ENCODE data around the gene PRKRIP1. TPM values are rescaled to one million over a fixed set of nuclear protein-coding genes. Genes with fewer than 3 reads are reported as not detected.
A peak's percentile ranks its signal among the peaks of the same experiment; 100 is the strongest.
"Not testable (repeated sequence)": the region's sequence is repeated elsewhere in the genome, so short reads cannot be mapped to it uniquely, and the experiment has no call there.

PRKRIP1 gene
- total RNA-seq (10 to 100 TPM; 21.4 to 29.2 TPM), polyA plus RNA-seq (10 to 100 TPM; 14.6 to 25.7 TPM)
- long read RNA-seq, donor 1, transcript PRKRIP1-201 (6 exons, 2,159 nt) = major isoform, 10 of 164 reads
- long read RNA-seq, donor 1, partial matches to known transcripts = 148 of 164 reads
- long read RNA-seq, donor 1, other reads (novel, unspliced or antisense) = 0 of 164 reads
- long read RNA-seq, donor 2, partial matches to known transcripts = 16 of 17 reads
- long read RNA-seq, donor 2, other reads (novel, unspliced or antisense) = 0 of 17 reads
- long read RNA-seq, donor 3, partial matches to known transcripts = 26 of 123 reads
- long read RNA-seq, donor 3, other reads (novel, unspliced or antisense) = 94 of 123 reads
- long read RNA-seq, donor 4, partial matches to known transcripts = 0 of 5 reads
- long read RNA-seq, donor 4, other reads (novel, unspliced or antisense) = 0 of 5 reads
- long read RNA-seq, donor 5, transcript PRKRIP1-201 (6 exons, 2,159 nt) = major isoform, 6 of 267 reads
- long read RNA-seq, donor 5, partial matches to known transcripts = 226 of 267 reads
- long read RNA-seq, donor 5, other reads (novel, unspliced or antisense) = 32 of 267 reads

- ATAC-seq (ENCODE audit: insufficient read depth, low FRiP score) (peak; percentile 94), DNase-seq (peak; percentile 93 to 97 (median 96))
- no peaks in the 10 kb centered on the region for H3K9me3 ChIP-seq (ENCODE audit: control insufficient read depth in 4 of 4, insufficient read depth in 3 of 4, low read length in 3 of 4)
- WGBS, 2 donors = 0% methylated on average over 56 to 57 of the region's 59 CpGs
- H3K27me3 ChIP-seq (ENCODE audit: control insufficient read depth in 3 of 3, insufficient read depth in 3 of 3, low read length in 2 of 3) = no peaks in the 10 kb centered on the region
- H3K27ac ChIP-seq (ENCODE audit: low read depth in 1 of 2, low read length in 1 of 2) = peak within 1 kb of the TSS; percentile 45 to 87
- peaks cover 8 to 25% (median 14%) of the 10 kb centered on the region in 4 donors for H3K36me3 ChIP-seq (ENCODE audit: control insufficient read depth in 4 of 4, insufficient read depth in 4 of 4, low read length in 4 of 4)
- TF ChIP-seq CTCF (IDR thresholded peaks at IDR 0.05; ENCODE audit: control extremely low read depth, extremely low read depth) = no peak
- H3K4me3 ChIP-seq = peak within 1 kb of the TSS; percentile 67
- peaks cover 0 to 12% (median 0%) of the 10 kb centered on the region in 5 donors for H3K4me1 ChIP-seq (ENCODE audit: control insufficient read depth in 5 of 5, insufficient read depth in 5 of 5, low read length in 5 of 5)
- peak within 1 kb of the TSS; percentile 82 to 90 for H3K9ac ChIP-seq (ENCODE audit: insufficient read depth in 1 of 2, low read length in 2 of 2)
These were observed at the start of gene PRKRIP1 for GRCh38 chr7:102395873-102396709. Gene PRKRIP1, plus strand, starts transcription at chr7:102396363. Its CDS starts 49 bp downstream, at chr7:102396412.

- ATAC-seq (ENCODE audit: insufficient read depth, low FRiP score); H3K27me3 ChIP-seq (ENCODE audit: control insufficient read depth in 3 of 3, insufficient read depth in 3 of 3, low read length in 2 of 3); H3K27ac ChIP-seq (ENCODE audit: low read depth in 1 of 2, low read length in 1 of 2); H3K9me3 ChIP-seq (ENCODE audit: control insufficient read depth in 4 of 4, insufficient read depth in 3 of 4, low read length in 3 of 4); H3K9ac ChIP-seq (ENCODE audit: insufficient read depth in 1 of 2, low read length in 2 of 2); H3K4me3 ChIP-seq; H3K36me3 ChIP-seq (ENCODE audit: control insufficient read depth in 4 of 4, insufficient read depth in 4 of 4, low read length in 4 of 4); DNase-seq; H3K4me1 ChIP-seq (ENCODE audit: control insufficient read depth in 5 of 5, insufficient read depth in 5 of 5, low read length in 5 of 5): not testable (repeated sequence)
- WGBS, 2 donors = 87 to 88% methylated on average over 2 of the region's 6 CpGs
These were observed 49.2 kb upstream of the PRKRIP1 start for GRCh38 chr7:102346983-102347382.

- H3K9ac ChIP-seq (ENCODE audit: insufficient read depth in 1 of 2, low read length in 2 of 2); DNase-seq; H3K9me3 ChIP-seq (ENCODE audit: control insufficient read depth in 4 of 4, insufficient read depth in 3 of 4, low read length in 3 of 4); ATAC-seq (ENCODE audit: insufficient read depth, low FRiP score); H3K4me3 ChIP-seq; H3K36me3 ChIP-seq (ENCODE audit: control insufficient read depth in 4 of 4, insufficient read depth in 4 of 4, low read length in 4 of 4); H3K27ac ChIP-seq (ENCODE audit: low read depth in 1 of 2, low read length in 1 of 2); H3K4me1 ChIP-seq (ENCODE audit: control insufficient read depth in 5 of 5, insufficient read depth in 5 of 5, low read length in 5 of 5); H3K27me3 ChIP-seq (ENCODE audit: control insufficient read depth in 3 of 3, insufficient read depth in 3 of 3, low read length in 2 of 3): not testable (repeated sequence)
- WGBS, 2 donors = no CpG with 5 or more reads among the region's 6 CpGs
These were observed 39.8 kb upstream of the PRKRIP1 start, which contains the start of gene SPDYE6 for GRCh38 chr7:102356344-102356743. Gene SPDYE6, minus strand, starts transcription at chr7:102356444. Its CDS starts 421 bp downstream, at chr7:102356023.

GRCh38 chr7:102363549-102364393, 32.4 kb upstream of the PRKRIP1 start:
- Histone ChIP-seq H3K4me3 (peak overlapping the region; percentile 68), H3K27ac (ENCODE audit: low read depth in 1 of 2, low read length in 1 of 2) (peak overlapping the region; percentile 78 to 96), H3K9ac (ENCODE audit: insufficient read depth in 1 of 2, low read length in 2 of 2) (peak overlapping the region in 1 of 2 donors; percentile 37)
- not testable (repeated sequence) for H3K4me1 ChIP-seq (ENCODE audit: control insufficient read depth in 5 of 5, insufficient read depth in 5 of 5, low read length in 5 of 5); H3K36me3 ChIP-seq (ENCODE audit: control insufficient read depth in 4 of 4, insufficient read depth in 4 of 4, low read length in 4 of 4); H3K9me3 ChIP-seq (ENCODE audit: control insufficient read depth in 4 of 4, insufficient read depth in 3 of 4, low read length in 3 of 4); H3K27me3 ChIP-seq (ENCODE audit: control insufficient read depth in 3 of 3, insufficient read depth in 3 of 3, low read length in 2 of 3)
- WGBS, 2 donors = 0% methylated on average over 52 to 76 of the region's 76 CpGs
- peak; percentile 97 to 99 (median 99) for DNase-seq
- ATAC-seq (ENCODE audit: insufficient read depth, low FRiP score) = peak; percentile 100

GRCh38 chr7:102364394-102364886, 31.7 kb upstream of the PRKRIP1 start:
- Histone ChIP-seq H3K9ac (ENCODE audit: insufficient read depth in 1 of 2, low read length in 2 of 2) (peak overlapping the region in 1 of 2 donors; percentile 37), H3K27ac (ENCODE audit: low read depth in 1 of 2, low read length in 1 of 2) (peak overlapping the region; percentile 78 to 96), H3K4me3 (peak overlapping the region; percentile 68)
- DNase-seq; H3K36me3 ChIP-seq (ENCODE audit: control insufficient read depth in 4 of 4, insufficient read depth in 4 of 4, low read length in 4 of 4); ATAC-seq (ENCODE audit: insufficient read depth, low FRiP score); H3K27me3 ChIP-seq (ENCODE audit: control insufficient read depth in 3 of 3, insufficient read depth in 3 of 3, low read length in 2 of 3); H3K4me1 ChIP-seq (ENCODE audit: control insufficient read depth in 5 of 5, insufficient read depth in 5 of 5, low read length in 5 of 5); H3K9me3 ChIP-seq (ENCODE audit: control insufficient read depth in 4 of 4, insufficient read depth in 3 of 4, low read length in 3 of 4): not testable (repeated sequence)
- WGBS, 2 donors = 1 to 2% methylated on average over 9 to 15 of the region's 20 CpGs

- H3K9ac ChIP-seq (ENCODE audit: insufficient read depth in 1 of 2, low read length in 2 of 2); H3K27me3 ChIP-seq (ENCODE audit: control insufficient read depth in 3 of 3, insufficient read depth in 3 of 3, low read length in 2 of 3); H3K4me1 ChIP-seq (ENCODE audit: control insufficient read depth in 5 of 5, insufficient read depth in 5 of 5, low read length in 5 of 5); H3K9me3 ChIP-seq (ENCODE audit: control insufficient read depth in 4 of 4, insufficient read depth in 3 of 4, low read length in 3 of 4); H3K4me3 ChIP-seq; ATAC-seq (ENCODE audit: insufficient read depth, low FRiP score); H3K27ac ChIP-seq (ENCODE audit: low read depth in 1 of 2, low read length in 1 of 2); DNase-seq; H3K36me3 ChIP-seq (ENCODE audit: control insufficient read depth in 4 of 4, insufficient read depth in 4 of 4, low read length in 4 of 4): not testable (repeated sequence)
- WGBS, 2 donors = 75 to 83% methylated on average over 7 of the region's 7 CpGs
These were observed 30.8 kb upstream of the PRKRIP1 start for GRCh38 chr7:102365390-102365789.
